ENCODE results near the gene NR3C2. TPM values are rescaled to one million over a fixed set of nuclear protein-coding genes. Genes with fewer than 3 reads are reported as not detected.

NR3C2 gene
- polyA plus RNA-seq, 1 experiment: 0.14 TPM

DNA sequence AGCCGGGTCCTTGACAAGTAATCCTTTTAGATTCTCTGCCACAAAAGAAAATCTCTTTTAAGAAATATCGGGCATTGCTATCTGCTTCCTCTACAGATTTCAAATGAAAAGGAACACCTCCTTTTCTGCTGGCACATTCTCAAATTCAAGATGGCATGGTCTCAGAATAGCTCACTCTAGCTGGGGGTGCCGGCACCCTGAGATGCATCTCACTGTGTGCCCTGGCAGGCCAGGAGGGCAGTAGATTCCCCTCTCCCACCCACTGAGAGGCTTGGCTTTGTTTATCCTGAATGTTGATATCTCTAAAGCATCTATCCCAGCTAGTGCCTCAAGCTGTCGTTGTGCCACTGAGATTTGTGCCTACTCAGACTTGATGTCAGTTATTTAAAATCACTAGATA lies 390.8 kb downstream of the NR3C2 start:
- Histone ChIP-seq H3K4me3 (ENCODE audit: low read depth, low read length) (no peak overlapping the region), H3K9me3 (ENCODE audit: control insufficient read depth, insufficient read depth, low read length) (no peaks in the 10 kb centered on the region)

DNA sequence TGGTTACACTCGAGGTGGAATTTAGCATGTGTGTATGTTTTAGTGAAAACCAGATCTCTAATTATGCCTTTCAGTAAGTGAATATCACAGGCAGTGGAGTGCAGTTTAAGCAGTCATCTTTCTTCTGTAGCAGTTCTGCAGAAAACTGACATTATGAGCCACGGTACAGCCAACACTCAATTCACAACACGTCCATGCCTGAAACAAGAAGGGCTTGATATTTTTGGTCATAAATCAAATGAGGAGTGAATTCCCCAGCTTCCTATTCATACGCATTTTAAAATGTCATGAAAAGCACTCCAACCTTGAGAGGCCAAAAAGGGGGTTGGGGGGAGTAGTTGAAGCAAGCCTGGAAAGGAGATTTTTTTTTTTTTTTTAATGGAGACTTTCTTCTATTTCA lies 393.6 kb downstream of the NR3C2 start:
- H3K27ac ChIP-seq (ENCODE audit: low read depth, low read length): no peak overlapping the region
- CTCF ChIA-PET: no interaction called here
- POLR2A ChIA-PET: no interaction called here
- no peaks in the 10 kb centered on the region for H3K27me3 ChIP-seq (ENCODE audit: control insufficient read depth, insufficient read depth, low read length)
- TF ChIP-seq, protein P1, sequence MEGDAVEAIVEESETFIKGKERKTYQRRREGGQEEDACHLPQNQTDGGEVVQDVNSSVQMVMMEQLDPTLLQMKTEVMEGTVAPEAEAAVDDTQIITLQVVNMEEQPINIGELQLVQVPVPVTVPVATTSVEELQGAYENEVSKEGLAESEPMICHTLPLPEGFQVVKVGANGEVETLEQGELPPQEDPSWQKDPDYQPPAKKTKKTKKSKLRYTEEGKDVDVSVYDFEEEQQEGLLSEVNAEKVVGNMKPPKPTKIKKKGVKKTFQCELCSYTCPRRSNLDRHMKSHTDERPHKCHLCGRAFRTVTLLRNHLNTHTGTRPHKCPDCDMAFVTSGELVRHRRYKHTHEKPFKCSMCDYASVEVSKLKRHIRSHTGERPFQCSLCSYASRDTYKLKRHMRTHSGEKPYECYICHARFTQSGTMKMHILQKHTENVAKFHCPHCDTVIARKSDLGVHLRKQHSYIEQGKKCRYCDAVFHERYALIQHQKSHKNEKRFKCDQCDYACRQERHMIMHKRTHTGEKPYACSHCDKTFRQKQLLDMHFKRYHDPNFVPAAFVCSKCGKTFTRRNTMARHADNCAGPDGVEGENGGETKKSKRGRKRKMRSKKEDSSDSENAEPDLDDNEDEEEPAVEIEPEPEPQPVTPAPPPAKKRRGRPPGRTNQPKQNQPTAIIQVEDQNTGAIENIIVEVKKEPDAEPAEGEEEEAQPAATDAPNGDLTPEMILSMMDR (IDR thresholded peaks at IDR 0.05; ENCODE audit: low read depth, low read length): no peak
- H3K9me3 ChIP-seq (ENCODE audit: control insufficient read depth, insufficient read depth, low read length): no peaks in the 10 kb centered on the region
- DNase-seq (ENCODE audit: low read depth, low spot score): no peak
- H3K4me3 ChIP-seq (ENCODE audit: low read depth, low read length): no peak overlapping the region

More for the DNA sequence above, 390.8 kb downstream of the NR3C2 start:
- ChIA-PET CTCF (no interaction called here), POLR2A (no interaction called here)
- Histone ChIP-seq H3K27me3 (ENCODE audit: control insufficient read depth, insufficient read depth, low read length) (no peaks in the 10 kb centered on the region), H3K27ac (ENCODE audit: low read depth, low read length) (no peak overlapping the region)
- DNase-seq (ENCODE audit: low read depth, low spot score): no peak
- TF ChIP-seq, protein P1 (IDR thresholded peaks at IDR 0.05; ENCODE audit: low read depth, low read length): no peak

DNA sequence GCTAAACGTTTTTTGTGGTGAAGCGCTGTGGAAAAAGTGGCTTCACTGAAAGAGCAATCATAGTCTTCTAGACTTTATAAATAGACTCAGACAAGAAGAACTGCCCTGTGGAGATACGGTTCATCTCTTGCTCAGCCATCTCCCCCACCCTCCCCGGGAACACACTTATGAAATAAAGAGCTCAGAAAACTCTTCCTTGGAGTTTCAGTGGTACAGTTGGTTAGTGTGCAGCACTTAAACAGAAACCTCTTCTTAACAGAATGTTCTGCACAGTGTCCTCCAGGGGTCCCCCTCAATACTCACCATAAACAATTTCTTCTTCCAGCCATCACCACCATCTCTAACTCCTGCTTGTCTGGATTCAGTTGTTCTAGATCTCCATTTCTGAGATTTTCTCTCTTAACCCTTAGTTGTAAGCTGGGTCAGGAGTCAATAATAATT lies 397.3 kb downstream of the NR3C2 start:
- ChIA-PET CTCF (interaction anchor here (1.6 to 2.0 kb wide), 2 partner anchors 11 to 15 kb away, joined by 5 to 6 read pairs; no protein-coding TSS in a partner anchor), POLR2A (no interaction called here)
- DNase-seq (ENCODE audit: low read depth, low spot score): no peak
- TF ChIP-seq, protein P1 (IDR thresholded peaks at IDR 0.05; ENCODE audit: low read depth, low read length): peak; percentile 15; the same call in 1 of the 2 replicates
- H3K9me3 ChIP-seq (ENCODE audit: control insufficient read depth, insufficient read depth, low read length): no peaks in the 10 kb centered on the region
- no peaks in the 10 kb centered on the region for H3K27me3 ChIP-seq (ENCODE audit: control insufficient read depth, insufficient read depth, low read length)
- H3K4me3 ChIP-seq (ENCODE audit: low read depth, low read length): no peak overlapping the region
- H3K27ac ChIP-seq (ENCODE audit: low read depth, low read length): no peak overlapping the region

DNA sequence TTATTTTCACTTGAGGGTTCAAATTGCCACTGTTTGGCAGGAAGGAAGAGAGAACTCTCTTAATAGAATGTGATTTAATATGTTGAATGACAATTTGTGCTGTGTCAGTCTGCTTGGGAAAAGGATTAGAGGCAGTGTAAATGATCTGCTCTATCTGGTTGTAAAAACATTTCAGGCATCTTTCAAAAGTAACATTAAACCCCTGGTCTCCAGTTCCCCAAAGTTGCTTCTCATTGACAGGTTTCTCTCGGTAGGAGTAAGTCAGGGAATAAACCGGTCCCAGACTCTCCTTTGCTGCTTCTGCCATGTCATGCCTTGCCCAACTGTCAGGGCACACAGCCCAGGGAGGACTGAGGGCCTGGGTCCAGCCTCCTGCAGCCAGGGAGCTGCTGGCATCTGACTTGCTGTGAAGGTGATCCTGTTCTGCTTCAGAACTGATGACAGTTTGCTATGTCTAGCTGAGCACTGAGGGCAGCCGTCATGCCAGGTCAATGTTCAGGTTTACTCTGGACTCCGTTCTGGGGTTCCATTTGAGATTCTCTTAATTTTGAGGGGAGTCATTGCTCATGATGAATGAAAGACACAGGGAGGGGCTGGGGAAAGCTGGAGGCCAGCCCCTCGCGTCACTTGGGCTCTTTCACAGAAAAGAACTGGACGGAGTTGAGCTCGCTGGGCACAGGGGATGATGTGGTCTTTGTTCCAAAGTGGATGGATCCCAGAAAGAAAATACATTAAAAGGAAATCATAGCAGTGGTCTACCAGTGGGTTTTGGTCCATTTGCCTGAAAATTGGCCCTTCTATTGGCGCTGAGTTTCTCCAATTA lies 397.9 kb downstream of the NR3C2 start:
- TF ChIP-seq, protein P1 (IDR thresholded peaks at IDR 0.05; ENCODE audit: low read depth, low read length): no peak
- Histone ChIP-seq H3K27ac (ENCODE audit: low read depth, low read length) (no peak overlapping the region), H3K9me3 (ENCODE audit: control insufficient read depth, insufficient read depth, low read length) (no peaks in the 10 kb centered on the region), H3K4me3 (ENCODE audit: low read depth, low read length) (no peak overlapping the region), H3K27me3 (ENCODE audit: control insufficient read depth, insufficient read depth, low read length) (no peaks in the 10 kb centered on the region)
- ChIA-PET CTCF (interaction anchor here (1.6 to 2.0 kb wide), 2 partner anchors 12 to 15 kb away, joined by 5 to 6 read pairs; no protein-coding TSS in a partner anchor), POLR2A (no interaction called here)
- no peak for DNase-seq (ENCODE audit: low read depth, low spot score)

DNA sequence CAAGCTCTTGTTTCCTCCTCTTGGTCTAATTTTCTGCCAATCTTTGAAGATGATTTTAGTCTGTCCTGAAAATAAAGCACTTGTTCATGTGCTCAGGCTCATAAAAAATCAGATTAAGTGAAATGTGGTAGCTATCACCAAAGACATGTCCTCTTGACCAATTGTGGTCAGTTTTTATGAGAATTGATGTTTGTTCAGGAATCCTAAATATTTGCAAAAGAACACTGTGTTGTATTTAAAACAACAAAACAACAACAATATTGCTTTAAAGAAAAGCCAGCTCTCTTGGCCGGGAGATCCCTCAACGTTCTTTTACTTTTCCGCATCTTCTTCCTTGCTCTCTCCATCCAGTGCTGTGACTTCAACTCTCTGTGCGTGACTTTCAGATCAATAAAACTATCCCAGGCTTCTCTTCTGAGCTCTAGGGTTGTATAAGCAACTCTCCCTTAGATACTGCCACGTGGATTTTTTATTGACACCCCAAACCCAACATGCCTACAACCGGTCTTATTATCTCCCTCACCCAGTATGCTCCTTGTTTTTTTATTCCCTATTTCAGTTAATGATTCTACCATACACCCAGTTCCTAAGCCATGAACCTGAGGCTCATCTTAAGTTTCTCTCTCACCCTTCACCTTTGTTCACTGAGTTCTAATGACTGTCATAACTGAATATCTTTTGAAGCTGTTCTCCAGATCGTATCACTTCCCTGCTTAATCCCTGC lies 400.4 kb downstream of the NR3C2 start:
- POLR2A ChIA-PET: no interaction called here
- no peak for DNase-seq (ENCODE audit: low read depth, low spot score)
- CTCF ChIA-PET: no interaction called here

More for the DNA sequence above, 400.4 kb downstream of the NR3C2 start:
- Histone ChIP-seq H3K27me3 (ENCODE audit: control insufficient read depth, insufficient read depth, low read length) (no peaks in the 10 kb centered on the region), H3K4me3 (ENCODE audit: low read depth, low read length) (no peak overlapping the region), H3K27ac (ENCODE audit: low read depth, low read length) (no peak overlapping the region), H3K9me3 (ENCODE audit: control insufficient read depth, insufficient read depth, low read length) (no peaks in the 10 kb centered on the region)
- TF ChIP-seq, protein P1 (IDR thresholded peaks at IDR 0.05; ENCODE audit: low read depth, low read length): no peak

Measured in AG04450 (cell line).